Mammary epithelial cell (primary cell): ENCODE data around the gene LAGE3.

Experiments used
- EZH2 ChIP-seq: IDR thresholded peaks from 2 replicates; pipeline ENCODE4 v1.6.1; 2012; ENCODE audit warnings: low read length, inconsistent platforms, borderline replicate concordance
- TF ChIP-seq, protein P1 (sequence below), 2 donors: IDR thresholded peaks in 1 of 2; conservative IDR thresholded peaks in 1 of 2; 2 replicates each; pipeline ENCODE4 v1.5.1; 2011 to 2012; ENCODE audit warnings: inconsistent platforms in 2 of 2, low read length in 2 of 2, mild to moderate bottlenecking in 2 of 2, control low read depth in 1 of 2, low read depth in 1 of 2; ENCODE audit not compliant: insufficient read depth in 1 of 2; ENCODE audit errors: extremely low read depth in 1 of 2

DNA sequence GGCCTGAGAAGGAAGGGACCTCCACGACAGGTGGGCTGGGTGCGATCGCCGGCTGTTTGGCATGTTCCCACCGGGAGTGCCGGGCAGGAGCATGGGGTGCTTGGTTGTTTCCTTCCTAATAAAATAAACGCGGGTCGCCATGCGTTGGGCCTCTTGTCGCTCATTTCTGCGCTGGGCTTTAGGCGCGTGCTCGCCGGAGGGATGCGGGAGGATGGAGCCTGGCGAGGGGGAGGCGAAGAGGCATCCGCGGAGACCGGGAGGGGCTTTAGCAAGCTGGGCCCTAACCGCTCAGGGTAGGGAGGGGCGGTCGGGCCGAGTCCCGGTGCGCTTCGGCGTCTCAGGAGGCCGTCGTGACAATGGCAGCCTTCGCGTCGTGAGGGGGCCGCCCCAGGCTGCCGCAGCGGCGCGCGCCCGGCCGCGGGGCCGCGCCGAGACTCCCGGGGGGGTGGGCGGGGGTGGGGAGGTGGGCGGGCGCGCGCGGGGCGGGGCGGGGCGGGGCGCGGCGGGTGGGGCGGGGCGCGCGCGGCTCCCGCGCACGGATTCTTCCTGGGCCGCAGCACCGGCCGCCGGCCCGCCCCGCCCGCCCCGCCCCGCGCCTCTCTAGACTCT is 42.6 kb downstream of the LAGE3 start:
- TF ChIP-seq, protein P1, sequence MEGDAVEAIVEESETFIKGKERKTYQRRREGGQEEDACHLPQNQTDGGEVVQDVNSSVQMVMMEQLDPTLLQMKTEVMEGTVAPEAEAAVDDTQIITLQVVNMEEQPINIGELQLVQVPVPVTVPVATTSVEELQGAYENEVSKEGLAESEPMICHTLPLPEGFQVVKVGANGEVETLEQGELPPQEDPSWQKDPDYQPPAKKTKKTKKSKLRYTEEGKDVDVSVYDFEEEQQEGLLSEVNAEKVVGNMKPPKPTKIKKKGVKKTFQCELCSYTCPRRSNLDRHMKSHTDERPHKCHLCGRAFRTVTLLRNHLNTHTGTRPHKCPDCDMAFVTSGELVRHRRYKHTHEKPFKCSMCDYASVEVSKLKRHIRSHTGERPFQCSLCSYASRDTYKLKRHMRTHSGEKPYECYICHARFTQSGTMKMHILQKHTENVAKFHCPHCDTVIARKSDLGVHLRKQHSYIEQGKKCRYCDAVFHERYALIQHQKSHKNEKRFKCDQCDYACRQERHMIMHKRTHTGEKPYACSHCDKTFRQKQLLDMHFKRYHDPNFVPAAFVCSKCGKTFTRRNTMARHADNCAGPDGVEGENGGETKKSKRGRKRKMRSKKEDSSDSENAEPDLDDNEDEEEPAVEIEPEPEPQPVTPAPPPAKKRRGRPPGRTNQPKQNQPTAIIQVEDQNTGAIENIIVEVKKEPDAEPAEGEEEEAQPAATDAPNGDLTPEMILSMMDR (conservative IDR thresholded peaks at IDR 0.05 in 1 of 2, IDR thresholded peaks at IDR 0.05 in 1 of 2; ENCODE audit: extremely low read depth in 1 of 2, insufficient read depth in 1 of 2, low read depth in 1 of 2, low read length in 2 of 2): no peak
- no peak for TF ChIP-seq EZH2
